Upper lobe of right lung (tissue), 1 donor: ENCODE data around the gene ATG7. TPM values are rescaled to one million over a fixed set of nuclear protein-coding genes. Genes with fewer than 3 reads are reported as not detected.
A peak's percentile ranks its signal among the peaks of the same experiment; 100 is the strongest.

ENCODE experiments used
- ATAC-seq: fragments of 200-7000 bp; cut with Tn5 transposase; one replicate; pipeline ENCODE4 v1.9.1; 2020; ENCODE audit warnings: mild to moderate bottlenecking, moderate library complexity
- DNase-seq: peaks from one replicate; pipeline ENCODE4 v3.0.0-alpha.2; 2020
- H3K27ac ChIP-seq: fragments of 200-600 bp; one replicate; pipeline ENCODE4 v1.8.0; 2022
- H3K27me3 ChIP-seq: fragments of 200-600 bp; one replicate; pipeline ENCODE4 v1.8.0; 2022; ENCODE audit warnings: mild to moderate bottlenecking
- H3K36me3 ChIP-seq: fragments of 200-600 bp; one replicate; pipeline ENCODE4 v1.8.0; 2022
- H3K4me1 ChIP-seq: fragments of 200-600 bp; one replicate; pipeline ENCODE4 v1.8.0; 2022
- H3K4me3 ChIP-seq: fragments of 200-600 bp; one replicate; pipeline ENCODE4 v1.8.0; 2022; ENCODE audit warnings: mild to moderate bottlenecking
- H3K9me3 ChIP-seq: fragments of 200-600 bp; one replicate; pipeline ENCODE4 v1.8.0; 2022
- intact Hi-C: fragments of 100-400 bp; cut with DNase I; formaldehyde crosslinking; loops from one replicate; pipeline ENCODE4 v1.11.0; 2022
- total RNA-seq: library from RNA; stranded (reverse); fragmentation: NEBNext Ultra II Directional; extraction: Animal tissue kit (Norgen Biotek cat#: 25700); gene quantifications from one replicate; pipeline ENCODE4 v1.2.1, GENCODE V29; 2021
- TF ChIP-seq, protein P1 (sequence below): fragments of 200-600 bp; IDR thresholded peaks from one replicate; pipeline ENCODE4 v1.8.0; 2022; ENCODE audit warnings: antibody characterized with exemption
- donor health status: DM: no; HTN: yes; CAD: no; lungs with severe emphysema.

Gene ATG7
- total RNA-seq, 1 donor from 2014 or later: 49.9 TPM

DNA sequence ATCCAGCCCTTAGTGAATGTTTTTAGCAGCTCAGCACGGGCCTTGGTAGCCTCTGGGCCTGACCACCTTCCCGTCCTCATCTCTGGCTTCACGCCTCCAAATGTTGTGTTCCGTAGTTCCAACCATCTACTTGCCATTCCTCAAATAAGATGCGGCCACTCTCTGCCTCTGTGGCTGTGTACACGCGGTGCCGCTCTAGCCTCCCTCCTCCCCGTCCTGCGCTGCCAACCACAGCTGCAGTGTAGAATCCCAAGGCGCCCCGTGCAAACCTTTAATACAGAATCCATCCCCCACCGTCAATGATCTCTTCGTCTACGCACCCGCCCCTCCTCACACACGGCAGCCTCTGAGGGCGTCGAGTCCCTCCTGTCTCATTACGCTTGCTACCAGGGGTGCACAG lies 294.3 kb downstream of the ATG7 start:
- Histone ChIP-seq H3K36me3 (peaks cover 47% of the 10 kb centered on the region), H3K27ac (no peak overlapping the region), H3K27me3 (no peaks in the 10 kb centered on the region), H3K4me1 (peaks cover 25% of the 10 kb centered on the region), H3K9me3 (no peaks in the 10 kb centered on the region), H3K4me3 (no peak overlapping the region)
- intact Hi-C loops: no loop called here
- ATAC-seq (no peak), DNase-seq (no peak)
- TF ChIP-seq, protein P1, sequence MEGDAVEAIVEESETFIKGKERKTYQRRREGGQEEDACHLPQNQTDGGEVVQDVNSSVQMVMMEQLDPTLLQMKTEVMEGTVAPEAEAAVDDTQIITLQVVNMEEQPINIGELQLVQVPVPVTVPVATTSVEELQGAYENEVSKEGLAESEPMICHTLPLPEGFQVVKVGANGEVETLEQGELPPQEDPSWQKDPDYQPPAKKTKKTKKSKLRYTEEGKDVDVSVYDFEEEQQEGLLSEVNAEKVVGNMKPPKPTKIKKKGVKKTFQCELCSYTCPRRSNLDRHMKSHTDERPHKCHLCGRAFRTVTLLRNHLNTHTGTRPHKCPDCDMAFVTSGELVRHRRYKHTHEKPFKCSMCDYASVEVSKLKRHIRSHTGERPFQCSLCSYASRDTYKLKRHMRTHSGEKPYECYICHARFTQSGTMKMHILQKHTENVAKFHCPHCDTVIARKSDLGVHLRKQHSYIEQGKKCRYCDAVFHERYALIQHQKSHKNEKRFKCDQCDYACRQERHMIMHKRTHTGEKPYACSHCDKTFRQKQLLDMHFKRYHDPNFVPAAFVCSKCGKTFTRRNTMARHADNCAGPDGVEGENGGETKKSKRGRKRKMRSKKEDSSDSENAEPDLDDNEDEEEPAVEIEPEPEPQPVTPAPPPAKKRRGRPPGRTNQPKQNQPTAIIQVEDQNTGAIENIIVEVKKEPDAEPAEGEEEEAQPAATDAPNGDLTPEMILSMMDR: no peak

DNA sequence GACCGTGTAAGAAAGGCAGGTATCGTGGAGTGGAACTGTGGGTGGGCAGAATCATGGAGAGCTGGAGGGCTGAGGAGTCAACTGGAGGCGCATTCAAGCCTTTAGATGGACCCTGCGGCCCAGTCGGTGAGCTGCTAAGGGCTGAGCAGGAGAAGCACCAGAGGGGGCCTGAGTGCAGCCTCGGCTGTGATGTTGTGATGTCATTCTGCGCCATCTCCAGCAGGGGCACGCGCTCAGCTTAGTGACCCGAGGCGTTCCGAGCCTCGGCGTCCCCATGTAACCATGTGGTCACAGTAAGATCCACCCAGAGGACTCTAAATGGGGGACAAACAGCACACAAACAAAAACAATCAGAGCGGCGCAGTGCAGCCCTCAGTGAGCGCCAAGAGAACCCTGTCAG lies 294.7 kb downstream of the ATG7 start:
- DNase-seq: no peak
- peaks cover 47% of the 10 kb centered on the region for H3K36me3 ChIP-seq
- no peaks in the 10 kb centered on the region for H3K9me3 ChIP-seq
- no peak for ATAC-seq
- H3K27me3 ChIP-seq: no peaks in the 10 kb centered on the region
- H3K4me3 ChIP-seq: no peak overlapping the region
- intact Hi-C loops: no loop called here
- H3K4me1 ChIP-seq: peaks cover 21% of the 10 kb centered on the region
- no peak overlapping the region for H3K27ac ChIP-seq
- TF ChIP-seq, protein P1: no peak

DNA sequence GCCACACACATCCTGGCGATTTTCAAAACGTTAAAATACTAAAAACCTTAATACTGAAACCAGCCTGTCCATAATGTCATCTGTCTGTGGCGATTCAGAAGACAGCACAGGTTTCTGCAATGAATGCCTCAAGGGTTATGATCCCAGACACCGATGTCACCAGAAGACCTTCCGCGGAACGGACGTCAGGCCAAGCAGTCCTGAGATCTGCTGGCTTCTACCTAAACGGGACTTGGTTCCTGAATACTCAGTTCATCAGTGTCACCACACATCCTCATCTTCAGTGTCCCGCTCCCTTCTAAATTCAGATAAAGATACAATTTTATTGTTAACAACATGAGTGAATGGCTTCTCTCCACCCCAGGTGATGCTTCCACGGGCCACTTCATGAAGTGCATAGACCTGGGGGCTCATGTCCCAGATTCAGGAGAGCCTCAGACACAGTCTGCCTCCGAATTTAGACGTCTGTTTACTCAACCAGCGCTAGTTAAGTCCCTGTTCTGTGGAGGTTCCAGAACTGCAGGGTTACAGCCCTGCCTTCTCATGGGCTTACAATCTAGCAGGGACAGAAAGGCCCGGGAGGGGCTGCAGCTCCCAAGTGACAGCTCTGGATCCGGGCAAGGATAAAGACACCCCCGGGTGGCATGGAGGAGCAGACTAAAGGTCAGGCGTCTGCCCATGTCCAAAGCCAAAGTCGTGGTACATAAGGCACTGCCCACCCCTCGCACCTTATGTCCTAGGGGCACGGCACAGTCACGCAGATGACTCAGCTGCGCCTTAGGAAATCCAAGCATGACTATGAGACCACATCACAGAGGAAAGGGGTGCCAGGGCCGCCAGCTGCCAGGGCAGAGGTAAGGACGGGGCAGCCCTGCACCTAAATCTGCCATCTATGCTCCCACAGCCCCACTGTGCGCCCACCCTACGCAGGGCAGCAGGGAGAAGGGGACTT lies 295.6 kb downstream of the ATG7 start:
- Histone ChIP-seq H3K27me3 (no peaks in the 10 kb centered on the region), H3K9me3 (no peaks in the 10 kb centered on the region), H3K27ac (peak overlapping the region; percentile 78), H3K4me3 (no peak overlapping the region), H3K36me3 (peaks cover 42% of the 10 kb centered on the region), H3K4me1 (peaks cover 18% of the 10 kb centered on the region)
- DNase-seq (no peak), ATAC-seq (no peak)
- intact Hi-C loops: no loop called here
- TF ChIP-seq, protein P1: no peak

DNA sequence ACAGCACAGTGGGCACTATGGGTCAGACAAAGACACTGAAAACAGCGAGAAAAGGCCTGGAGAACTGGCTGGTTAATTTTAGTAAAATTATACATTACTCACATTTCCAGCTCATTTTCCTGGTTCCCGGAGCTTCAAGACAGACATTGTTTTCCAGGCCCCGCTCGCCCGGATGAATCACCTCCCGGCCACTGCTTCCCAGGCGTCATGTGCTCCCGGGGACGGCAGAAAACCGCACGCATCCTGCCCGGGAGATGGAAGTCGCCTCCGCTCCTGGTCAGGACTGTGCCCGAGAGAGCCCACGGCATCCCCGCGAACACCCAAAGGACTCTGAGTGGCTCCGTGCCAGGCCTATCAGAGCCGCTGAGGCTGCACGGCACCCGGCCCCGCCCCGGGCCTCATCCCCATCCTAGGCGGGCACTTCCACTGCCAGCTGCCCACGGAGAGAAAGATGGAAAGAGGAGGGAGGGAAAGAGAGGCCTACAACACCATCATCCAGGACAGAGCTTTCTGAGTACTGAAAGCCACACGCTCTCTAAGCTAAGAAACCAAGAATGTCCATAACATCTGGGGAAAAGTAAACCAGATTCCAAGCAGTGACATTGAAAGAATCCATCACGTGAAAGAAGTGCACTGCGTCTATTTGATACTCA lies 296.4 kb downstream of the ATG7 start:
- Histone ChIP-seq H3K4me3 (no peak overlapping the region), H3K27ac (peak overlapping the region; percentile 78), H3K36me3 (peaks cover 34% of the 10 kb centered on the region), H3K27me3 (no peaks in the 10 kb centered on the region), H3K4me1 (peaks cover 18% of the 10 kb centered on the region), H3K9me3 (no peaks in the 10 kb centered on the region)
- TF ChIP-seq, protein P1: no peak
- no peak for DNase-seq
- intact Hi-C loops: no loop called here
- ATAC-seq: peak; percentile 13

DNA sequence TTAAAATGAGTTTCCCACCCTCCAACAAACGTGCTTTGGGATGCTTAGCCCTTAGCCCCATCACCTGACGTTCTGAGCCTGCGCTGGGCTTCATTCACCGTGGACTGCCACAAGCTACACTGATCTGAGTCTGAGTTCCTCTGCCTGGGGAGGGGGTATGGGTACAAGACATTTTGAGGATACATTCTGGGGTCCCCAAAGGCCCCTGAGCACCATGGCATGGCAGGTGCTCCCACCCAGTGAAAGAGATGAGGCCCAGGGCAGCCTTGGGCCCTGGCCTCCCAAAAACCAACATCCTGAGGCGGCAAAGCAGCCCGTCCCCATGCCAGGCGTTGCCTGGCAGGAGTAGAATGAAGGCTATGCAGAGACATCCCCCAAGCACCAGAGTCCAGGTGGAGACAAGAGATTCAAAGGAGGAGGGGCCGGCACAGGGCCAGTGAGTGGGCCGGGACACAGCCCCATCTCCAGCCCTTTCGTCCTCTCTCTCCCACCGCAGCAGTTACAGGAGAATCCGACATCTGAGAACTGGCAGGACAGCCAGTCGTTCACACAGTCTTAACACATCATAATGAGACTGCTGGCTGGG lies 297.1 kb downstream of the ATG7 start:
- no peak for DNase-seq
- TF ChIP-seq, protein P1: no peak
- no peak overlapping the region for H3K4me3 ChIP-seq
- H3K9me3 ChIP-seq: no peaks in the 10 kb centered on the region
- intact Hi-C loops: no loop called here
- ATAC-seq: no peak
- peaks cover 18% of the 10 kb centered on the region for H3K4me1 ChIP-seq
- peak overlapping the region; percentile 78 for H3K27ac ChIP-seq
- no peaks in the 10 kb centered on the region for H3K27me3 ChIP-seq
- H3K36me3 ChIP-seq: peaks cover 27% of the 10 kb centered on the region
